GM12878 (cell line): ENCODE results near the gene USH2A.

Experiments
- CBX5 ChIP-seq: sonication (generic); IDR thresholded peaks from 2 replicates; pipeline ENCODE4 v1.6.1; 2016; ENCODE audit warnings: low read depth, moderate library complexity, mild to moderate bottlenecking, inconsistent platforms
- CHD2 ChIP-seq: IDR thresholded peaks from 2 replicates; pipeline ENCODE4 v1.6.1; 2011; ENCODE audit warnings: low read depth, low read length, improper control_type of control experiment, borderline replicate concordance
- EZH2 ChIP-seq: IDR thresholded peaks from 2 replicates; pipeline ENCODE4 v1.6.1; 2012; ENCODE audit warnings: low read depth, mild to moderate bottlenecking, control low read depth, inconsistent platforms, low read length, borderline replicate concordance; ENCODE audit not compliant: control insufficient read depth
- SMAD1 ChIP-seq: fragments of 450-650 bp; IDR thresholded peaks from 2 replicates; pipeline ENCODE4 v1.6.1; 2018; ENCODE audit warnings: mild to moderate bottlenecking, low read depth; ENCODE audit not compliant: partially characterized antibody
- TAF1 ChIP-seq: IDR thresholded peaks from 2 replicates; pipeline ENCODE4 v1.6.1; 2011; ENCODE audit warnings: mild to moderate bottlenecking, low read depth, low read length, borderline replicate concordance
- ZZZ3 ChIP-seq: IDR thresholded peaks from 2 replicates; pipeline ENCODE4 v1.6.1; 2011; ENCODE audit warnings: low read depth; ENCODE audit not compliant: control insufficient read depth, insufficient read length
- TF ChIP-seq, protein P1 (sequence below): IDR thresholded peaks from 2 replicates; pipeline ENCODE4 v1.6.1; 2012; ENCODE audit warnings: low read depth, low read length, improper control_type of control experiment
- TF ChIP-seq, protein P2 (sequence below), 3 experiments: IDR thresholded peaks in 2 of 3; conservative IDR thresholded peaks in 1 of 3; 2 replicates each; pipeline ENCODE4 v1.5.1; 2011; ENCODE audit warnings: low read depth in 3 of 3, low read length in 3 of 3, mild to moderate bottlenecking in 3 of 3, control low read depth in 2 of 3, moderate library complexity in 2 of 3, inconsistent platforms in 1 of 3, mixed read lengths in 1 of 3; ENCODE audit not compliant: control insufficient read depth in 2 of 3, insufficient read depth in 1 of 3; ENCODE audit errors: extremely low read depth in 1 of 3
- TF ChIP-seq, protein P3 (sequence below): fragments of 450-650 bp; IDR thresholded peaks from 2 replicates; pipeline ENCODE4 v1.6.1; 2016; ENCODE audit warnings: mild to moderate bottlenecking

DNA sequence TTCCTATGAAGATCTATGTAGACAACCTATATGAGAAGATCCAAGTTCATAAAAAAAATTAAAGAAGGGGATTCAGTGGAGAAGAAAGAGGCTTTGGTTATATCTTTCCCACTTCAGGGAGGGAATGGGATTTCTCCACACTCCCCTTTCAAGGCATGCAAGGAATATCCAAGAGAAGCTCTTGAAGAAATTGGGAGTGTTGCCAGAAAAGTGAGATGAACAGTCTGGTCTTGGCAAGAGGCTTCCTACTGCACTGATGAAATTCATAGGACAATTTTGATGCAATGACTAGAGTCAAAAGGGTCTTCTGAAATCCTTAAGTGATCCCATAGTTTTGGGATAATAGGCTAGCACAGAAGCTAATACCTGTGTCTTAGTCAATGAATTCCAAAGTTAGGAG lies 703.1 kb downstream of the USH2A start:
- TF ChIP-seq, protein P1, sequence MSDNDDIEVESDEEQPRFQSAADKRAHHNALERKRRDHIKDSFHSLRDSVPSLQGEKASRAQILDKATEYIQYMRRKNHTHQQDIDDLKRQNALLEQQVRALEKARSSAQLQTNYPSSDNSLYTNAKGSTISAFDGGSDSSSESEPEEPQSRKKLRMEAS = no peak
- TF ChIP-seq CHD2 = no peak
- no peak for TF ChIP-seq TAF1
- TF ChIP-seq SMAD1 = no peak
- TF ChIP-seq, protein P2, sequence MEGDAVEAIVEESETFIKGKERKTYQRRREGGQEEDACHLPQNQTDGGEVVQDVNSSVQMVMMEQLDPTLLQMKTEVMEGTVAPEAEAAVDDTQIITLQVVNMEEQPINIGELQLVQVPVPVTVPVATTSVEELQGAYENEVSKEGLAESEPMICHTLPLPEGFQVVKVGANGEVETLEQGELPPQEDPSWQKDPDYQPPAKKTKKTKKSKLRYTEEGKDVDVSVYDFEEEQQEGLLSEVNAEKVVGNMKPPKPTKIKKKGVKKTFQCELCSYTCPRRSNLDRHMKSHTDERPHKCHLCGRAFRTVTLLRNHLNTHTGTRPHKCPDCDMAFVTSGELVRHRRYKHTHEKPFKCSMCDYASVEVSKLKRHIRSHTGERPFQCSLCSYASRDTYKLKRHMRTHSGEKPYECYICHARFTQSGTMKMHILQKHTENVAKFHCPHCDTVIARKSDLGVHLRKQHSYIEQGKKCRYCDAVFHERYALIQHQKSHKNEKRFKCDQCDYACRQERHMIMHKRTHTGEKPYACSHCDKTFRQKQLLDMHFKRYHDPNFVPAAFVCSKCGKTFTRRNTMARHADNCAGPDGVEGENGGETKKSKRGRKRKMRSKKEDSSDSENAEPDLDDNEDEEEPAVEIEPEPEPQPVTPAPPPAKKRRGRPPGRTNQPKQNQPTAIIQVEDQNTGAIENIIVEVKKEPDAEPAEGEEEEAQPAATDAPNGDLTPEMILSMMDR (IDR thresholded peaks at IDR 0.05 in 2 of 3, conservative IDR thresholded peaks at IDR 0.05 in 1 of 3; ENCODE audit: control insufficient read depth in 2 of 3, extremely low read depth in 1 of 3, insufficient read depth in 1 of 3, low read depth in 3 of 3, low read length in 3 of 3) = no peak
- TF ChIP-seq ZZZ3 = no peak
- TF ChIP-seq EZH2 = no peak
- TF ChIP-seq, protein P3, sequence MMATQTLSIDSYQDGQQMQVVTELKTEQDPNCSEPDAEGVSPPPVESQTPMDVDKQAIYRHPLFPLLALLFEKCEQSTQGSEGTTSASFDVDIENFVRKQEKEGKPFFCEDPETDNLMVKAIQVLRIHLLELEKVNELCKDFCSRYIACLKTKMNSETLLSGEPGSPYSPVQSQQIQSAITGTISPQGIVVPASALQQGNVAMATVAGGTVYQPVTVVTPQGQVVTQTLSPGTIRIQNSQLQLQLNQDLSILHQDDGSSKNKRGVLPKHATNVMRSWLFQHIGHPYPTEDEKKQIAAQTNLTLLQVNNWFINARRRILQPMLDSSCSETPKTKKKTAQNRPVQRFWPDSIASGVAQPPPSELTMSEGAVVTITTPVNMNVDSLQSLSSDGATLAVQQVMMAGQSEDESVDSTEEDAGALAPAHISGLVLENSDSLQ = no peak
- no peak for TF ChIP-seq CBX5
